ENCODE measurements around the gene HRG. TPM values are rescaled to one million over a fixed set of nuclear protein-coding genes. Genes with fewer than 3 reads are reported as not detected.
A peak's percentile ranks its signal among the peaks of the same experiment; 100 is the strongest.

The HRG gene
- total and polyA plus RNA-seq, 2 experiments from 2014 or later: not detected

GRCh38 chr3:186719945-186720739, 54.3 kb downstream of the HRG start (continued):
- TF ChIP-seq CTCF (conservative IDR thresholded peaks at IDR 0.05; ENCODE audit: low read depth in 2 of 2) (no peak), ZNF114 (CRISPR knock-in tag; IDR thresholded peaks at IDR 0.05) (no peak), ETS1 (IDR thresholded peaks at IDR 0.05) (no peak), STAT1 (IDR thresholded peaks at IDR 0.05; ENCODE audit: unreplicated experiment) (no peak)

DNA sequence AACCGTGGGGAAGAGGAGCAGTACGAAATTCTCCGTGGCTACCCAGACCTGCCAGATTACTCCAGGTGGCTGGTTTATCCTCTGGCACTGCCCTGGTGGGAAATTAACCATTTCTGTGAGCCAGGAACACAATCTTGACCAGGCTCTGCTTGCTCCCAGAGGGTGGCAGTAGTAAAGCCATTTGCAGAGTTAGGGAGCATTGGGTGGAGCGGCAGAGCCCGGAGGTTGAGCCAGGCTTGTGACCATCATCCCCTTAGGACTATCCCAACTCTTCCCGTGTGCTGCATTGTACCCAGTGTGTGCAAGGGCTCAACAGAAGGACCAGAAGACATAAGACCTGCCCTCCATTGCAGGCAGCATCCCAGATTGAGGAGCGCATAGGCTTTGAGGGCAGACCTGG, 56.6 kb downstream of the HRG start:
- peak; percentile 63 for DNase-seq (ENCODE audit: low spot score)
- Histone ChIP-seq H3K4me3 (no peak overlapping the region), H3K4me2 (no peak overlapping the region), H3K9me2 (ENCODE audit: insufficient read depth) (no peaks in the 10 kb centered on the region), H3K27me3 (ENCODE audit: insufficient read depth) (no peaks in the 10 kb centered on the region), H4K20me1 (replicated peaks; ENCODE audit: insufficient read depth) (no peaks in the 10 kb centered on the region), H3F3A (replicated peaks; ENCODE audit: low read depth) (no peaks in the 10 kb centered on the region), H2AFZ (peak overlapping the region; percentile 69), H3K79me2 (replicated peaks; ENCODE audit: insufficient read depth) (no peaks in the 10 kb centered on the region), H3K27ac (ENCODE audit: low read depth) (no peak overlapping the region), H3K36me3 (ENCODE audit: insufficient read depth) (no peaks in the 10 kb centered on the region), H3K4me1 (ENCODE audit: insufficient read depth) (peaks cover 3% of the 10 kb centered on the region)
- Mint-ChIP-seq H3K27me3 (ENCODE audit: insufficient read depth, low read depth, poor library complexity) (no peaks in the 10 kb centered on the region), H3K27ac (no peak overlapping the region), H3K4me1 (peaks cover 7% of the 10 kb centered on the region; the same call in 1 of the 3 replicates), H3K36me3 (ENCODE audit: low read depth) (no peaks in the 10 kb centered on the region), H3K9me3 (no peaks in the 10 kb centered on the region; the same call in 2 of the 3 replicates), H3K4me3 (no peak overlapping the region)
- ATAC-seq: peak; percentile 97
- peak in 1 of 2 experiments; percentile 68; a peak in 3 of 4 replicates for TF ChIP-seq CTCF (conservative IDR thresholded peaks at IDR 0.05; ENCODE audit: low read depth in 2 of 2)
- no peak for TF ChIP-seq NANOG (IDR thresholded peaks at IDR 0.05; ENCODE audit: borderline replicate concordance)

- H3K9me3 Mint-ChIP-seq: no peaks in the 10 kb centered on the region; the same call in 2 of the 3 replicates
- Histone ChIP-seq H3F3A (replicated peaks; ENCODE audit: low read depth) (no peaks in the 10 kb centered on the region), H3K27ac (ENCODE audit: low read depth) (no peak overlapping the region), H3K79me2 (replicated peaks; ENCODE audit: insufficient read depth) (no peaks in the 10 kb centered on the region), H2AFZ (no peak overlapping the region), H3K9me2 (ENCODE audit: insufficient read depth) (no peaks in the 10 kb centered on the region), H3K36me3 (ENCODE audit: insufficient read depth) (no peaks in the 10 kb centered on the region), H3K4me2 (no peak overlapping the region), H3K4me1 (ENCODE audit: insufficient read depth) (peaks cover 3% of the 10 kb centered on the region), H4K20me1 (replicated peaks; ENCODE audit: insufficient read depth) (no peaks in the 10 kb centered on the region), H3K4me3 (no peak overlapping the region), H3K27me3 (ENCODE audit: insufficient read depth) (no peaks in the 10 kb centered on the region)
- peaks cover 7% of the 10 kb centered on the region; the same call in 1 of the 3 replicates for H3K4me1 Mint-ChIP-seq
- H3K4me3 Mint-ChIP-seq: no peak overlapping the region
- ATAC-seq: peak; percentile 71
- no peaks in the 10 kb centered on the region for H3K36me3 Mint-ChIP-seq (ENCODE audit: low read depth)
- H3K27me3 Mint-ChIP-seq (ENCODE audit: insufficient read depth, low read depth, poor library complexity): no peaks in the 10 kb centered on the region
- DNase-seq (ENCODE audit: low spot score): peak; percentile 43
- no peak overlapping the region for H3K27ac Mint-ChIP-seq
- no peak for TF ChIP-seq ZNF331 (CRISPR knock-in tag; IDR thresholded peaks at IDR 0.05; ENCODE audit: low read depth)
- TF ChIP-seq ZNF462 (CRISPR knock-in tag; IDR thresholded peaks at IDR 0.05): no peak
Measured at GRCh38 chr3:186724911-186725310, 59.1 kb downstream of the HRG start.

Data from GM23338 (cell line).